ENCODE measurements around the gene CHRM3. TPM values are rescaled to one million over a fixed set of nuclear protein-coding genes. Genes with fewer than 3 reads are reported as not detected.

The CHRM3 gene
- not detected in 2 replicates for total RNA-seq

DNA sequence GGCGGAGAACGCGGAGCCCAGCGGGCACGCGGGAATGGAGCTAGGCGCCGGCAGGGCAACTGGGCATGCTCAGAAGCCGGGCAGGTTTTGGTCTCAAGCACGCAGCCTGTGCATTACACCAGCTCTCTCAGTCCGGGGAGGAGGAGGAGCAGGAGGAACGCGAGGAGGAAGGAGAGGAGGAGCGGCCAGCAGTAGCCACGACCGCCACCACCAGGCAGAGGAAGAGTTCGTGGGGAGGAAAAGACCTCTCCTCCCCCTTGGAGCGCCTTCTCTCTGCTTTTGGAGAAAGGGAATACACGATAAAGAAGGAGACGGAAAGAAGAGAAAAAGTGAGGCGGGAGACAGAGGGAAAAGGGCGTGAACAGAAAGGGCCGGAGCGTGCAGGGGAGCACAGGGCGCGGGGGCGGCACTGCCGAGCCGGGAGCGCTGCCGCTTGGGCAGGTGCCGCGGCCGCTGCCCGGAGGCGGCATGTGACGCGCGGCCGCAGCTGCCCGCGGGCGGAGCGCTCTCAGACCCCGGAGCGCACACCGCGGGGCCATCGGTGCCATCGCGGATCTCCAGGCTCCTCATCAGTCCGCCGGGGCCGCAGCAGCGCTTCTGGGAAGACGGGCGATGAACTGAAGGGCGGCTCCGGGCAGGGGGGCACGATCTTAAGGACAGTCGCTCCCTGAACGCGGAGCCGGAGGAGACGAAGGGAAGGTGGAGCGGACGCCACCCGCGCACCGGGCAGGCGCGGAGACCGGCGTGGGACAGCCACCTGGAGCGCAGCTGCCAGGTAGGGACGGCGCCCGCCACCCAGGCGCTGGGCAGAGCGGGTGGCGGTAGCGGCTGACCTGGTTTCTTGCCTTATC, at the start of gene CHRM3:
TSS of gene CHRM3 (plus strand) at position 116 of the 851 bp plus-strand sequence. CDS start 520,884 bp downstream, outside the sequence.

